GM21423 (cell line): ENCODE data around the gene TSTD2.

ENCODE experiments used
- ATAC-seq: cut with Tn5 transposase; IDR thresholded peaks from one replicate; pipeline ENCODE4 v1.9.1; 2021; ENCODE audit warnings: mild to moderate bottlenecking, moderate library complexity; ENCODE audit not compliant: unreplicated experiment

The TSTD2 gene

GRCh38 chr9:97565262-97565661 lies 67.9 kb downstream of the TSTD2 start:
- no peak for ATAC-seq

DNA sequence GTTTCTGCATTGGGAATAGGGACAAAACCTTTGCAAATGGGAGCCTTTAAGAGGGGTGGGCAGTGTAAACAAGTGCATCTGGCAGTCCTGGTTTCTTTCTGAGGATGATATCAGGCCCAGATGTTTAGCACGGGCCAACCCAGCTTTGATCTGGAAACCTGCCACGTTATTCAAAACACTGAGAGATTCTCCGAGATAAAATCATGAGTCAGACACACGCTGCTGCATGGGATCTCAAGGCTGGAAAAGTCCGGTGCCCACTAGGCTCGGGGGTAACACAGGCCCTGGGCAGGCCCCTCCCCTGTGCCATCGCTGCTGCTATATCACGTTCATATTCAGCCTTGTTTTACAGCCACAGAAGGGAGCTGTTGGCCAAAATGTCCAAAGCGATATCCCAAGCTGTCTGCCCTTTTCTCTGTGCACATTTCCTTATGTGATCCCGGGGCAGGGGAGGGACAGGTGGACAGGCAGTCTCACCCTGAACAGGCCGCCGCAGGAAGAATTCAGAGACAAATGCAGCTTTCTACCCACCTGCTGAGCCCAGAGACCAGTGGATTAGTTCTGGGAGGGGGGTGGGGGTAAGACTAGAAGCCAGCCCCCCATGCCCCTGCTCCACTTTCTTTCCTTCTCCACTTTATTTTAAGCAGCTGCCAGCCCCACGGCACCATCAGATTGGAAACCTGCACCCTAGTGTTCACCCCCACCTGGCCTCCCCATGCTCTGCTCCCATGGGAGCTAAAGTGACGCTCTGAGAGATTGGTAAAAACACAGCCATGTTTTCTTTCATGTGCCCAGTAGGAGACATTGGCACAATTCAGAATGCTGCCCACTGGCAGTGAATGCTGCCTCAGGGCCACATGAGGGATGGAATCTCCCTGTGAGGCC lies 68.6 kb downstream of the TSTD2 start:
- ATAC-seq: no peak

DNA sequence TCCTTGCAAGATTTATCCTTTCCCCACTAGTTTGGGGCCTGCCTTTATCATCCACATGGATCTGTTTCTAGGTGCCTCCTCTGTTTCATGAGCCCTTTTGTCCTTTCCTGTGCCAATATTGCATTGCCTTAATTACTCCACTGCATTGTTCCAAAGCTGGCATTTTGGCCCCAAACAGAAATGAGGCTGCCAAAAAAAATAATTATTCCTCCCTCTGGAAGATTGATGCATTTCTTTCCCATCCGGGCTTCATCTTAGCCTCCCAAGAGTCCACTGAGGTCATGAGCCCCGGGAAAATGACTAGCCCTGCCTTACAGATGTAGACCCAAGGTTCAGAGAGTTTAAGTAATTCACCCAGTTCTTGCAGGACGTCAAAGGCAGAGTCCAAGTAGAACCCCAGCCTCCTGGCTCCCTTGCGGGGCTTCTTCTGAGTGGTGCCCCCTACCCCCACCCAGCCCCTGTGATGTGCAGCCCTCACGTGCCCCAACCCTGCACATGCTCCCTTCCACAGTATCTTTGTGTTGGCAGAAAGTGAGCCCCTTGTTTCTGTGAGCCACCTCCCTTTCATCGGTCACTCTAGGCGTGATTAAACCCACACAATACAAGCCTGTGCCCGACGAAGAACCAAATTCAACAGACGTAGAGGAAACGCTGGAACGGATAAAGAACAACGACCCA lies 69.6 kb downstream of the TSTD2 start:
- no peak for ATAC-seq

DNA sequence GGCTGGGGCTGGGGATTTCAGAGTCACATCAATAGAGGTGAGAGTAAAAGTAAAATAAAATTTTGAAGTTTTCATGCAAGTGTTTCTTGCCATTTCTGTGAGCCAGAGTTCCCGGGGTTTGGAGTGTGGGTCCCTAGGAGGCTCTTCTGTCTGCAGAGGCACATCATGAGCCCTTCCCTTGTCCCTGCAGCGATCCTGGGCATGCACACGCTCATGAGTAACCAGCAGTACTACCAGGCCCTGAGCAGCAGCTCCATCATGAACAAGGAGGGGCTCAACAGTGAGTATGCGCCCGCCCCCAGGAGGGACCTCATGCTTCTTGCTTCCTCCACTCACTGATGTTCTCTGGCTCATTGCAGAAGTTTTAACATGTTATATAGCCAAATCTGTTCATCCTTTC lies 70.6 kb downstream of the TSTD2 start:
- ATAC-seq: no peak

GRCh38 chr9:97561501-97561900 lies 71.7 kb downstream of the TSTD2 start:
- ATAC-seq: no peak

GRCh38 chr9:97560851-97561250 lies 72.3 kb downstream of the TSTD2 start:
- ATAC-seq: no peak

- ATAC-seq: no peak
Measured at GRCh38 chr9:97560154-97560553, 73.0 kb downstream of the TSTD2 start.

DNA sequence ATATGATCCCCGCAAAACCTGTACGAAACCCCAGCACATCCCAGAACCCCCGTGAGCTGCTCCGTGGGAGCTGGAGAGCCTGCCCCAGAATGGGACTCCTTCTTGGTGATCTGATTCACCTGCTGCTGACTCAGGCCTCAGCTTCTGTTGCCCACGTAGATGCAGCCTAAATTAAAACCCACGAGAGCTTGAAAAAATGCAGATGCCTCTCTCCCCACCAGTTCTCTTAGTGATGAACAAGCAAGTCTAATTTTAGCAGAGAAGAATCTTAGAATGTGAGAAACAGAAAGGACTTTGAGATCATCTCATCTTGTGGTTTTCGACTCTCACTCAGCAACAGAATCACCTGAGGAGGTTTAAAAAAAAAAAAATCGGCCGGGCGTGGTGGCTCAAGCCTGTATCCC lies 74.1 kb downstream of the TSTD2 start:
- ATAC-seq: no peak

DNA sequence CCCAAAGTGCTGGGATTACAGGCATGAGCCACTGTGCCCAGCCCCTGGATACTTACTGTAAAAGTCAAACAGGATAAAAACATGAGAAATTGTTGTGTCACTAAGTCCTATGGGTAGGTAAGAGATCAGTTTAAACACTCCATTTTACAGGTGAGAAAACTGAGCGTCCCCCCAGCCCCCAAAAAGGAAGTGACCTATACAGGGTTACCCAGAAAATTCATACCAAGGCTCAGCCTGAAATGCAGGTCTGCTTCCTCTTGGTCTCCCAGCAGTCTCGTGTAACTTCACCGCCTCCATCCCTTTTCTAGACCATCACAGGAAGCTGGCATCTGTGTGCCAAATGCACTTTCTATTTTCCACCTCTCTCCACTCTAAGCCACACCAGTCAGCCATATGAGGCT lies 74.5 kb downstream of the TSTD2 start:
- ATAC-seq: no peak

GRCh38 chr9:97557606-97558095 lies 75.5 kb downstream of the TSTD2 start:
- no peak for ATAC-seq

GRCh38 chr9:97556721-97557605 lies 76.2 kb downstream of the TSTD2 start:
- ATAC-seq: no peak

GRCh38 chr9:97556036-97556720 lies 77.0 kb downstream of the TSTD2 start:
- no peak for ATAC-seq

- ATAC-seq: no peak
Measured at GRCh38 chr9:97555164-97555563, 78.0 kb downstream of the TSTD2 start.

DNA sequence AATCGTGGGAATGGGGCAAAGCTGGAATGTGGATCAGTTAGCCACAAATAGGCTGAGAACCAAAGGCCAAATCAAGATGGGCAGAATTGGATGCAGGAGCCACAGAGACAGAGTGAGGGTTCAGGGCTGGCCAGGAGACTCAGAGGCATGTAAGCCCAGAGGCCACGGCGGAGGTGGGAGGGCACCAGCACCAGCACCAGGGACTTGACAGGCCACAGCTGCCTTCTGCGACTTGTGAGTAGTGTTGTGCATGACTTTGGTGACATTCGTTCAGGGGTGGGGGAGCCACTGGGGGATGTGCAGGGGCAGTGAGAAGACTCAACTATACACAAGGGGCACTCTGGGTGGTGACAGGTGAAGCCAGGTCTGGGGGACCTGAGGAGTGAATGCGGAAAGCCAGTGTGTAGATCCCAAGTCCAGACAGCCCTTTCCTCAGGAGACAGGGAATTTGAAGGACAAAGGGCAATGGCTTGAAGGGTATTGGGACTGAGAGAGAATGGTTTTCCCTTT lies 78.5 kb downstream of the TSTD2 start:
- no peak for ATAC-seq

GRCh38 chr9:97553841-97554240 lies 79.3 kb downstream of the TSTD2 start:
- ATAC-seq: no peak

DNA sequence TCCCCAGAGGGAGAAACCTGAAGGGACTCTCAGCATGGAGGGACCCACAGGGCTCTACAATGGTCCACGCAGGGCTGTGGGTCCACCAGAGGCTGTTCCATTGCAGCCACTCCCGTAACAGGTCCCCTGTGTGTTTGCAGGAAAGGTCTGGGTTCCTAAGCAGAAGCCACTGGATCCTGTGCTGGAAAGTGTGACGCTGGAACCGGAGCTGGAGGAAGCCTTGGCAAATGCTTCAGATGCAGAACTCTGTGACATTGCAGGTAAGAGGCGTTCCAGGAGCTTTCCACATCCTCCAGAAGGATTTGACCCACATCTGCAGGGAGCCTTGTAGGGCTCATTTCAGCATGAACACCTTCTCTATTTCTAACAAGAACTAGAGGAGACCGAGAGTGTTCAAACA lies 80.0 kb downstream of the TSTD2 start:
- ATAC-seq: no peak

GRCh38 chr9:97551308-97551707 lies 81.9 kb downstream of the TSTD2 start:
- no peak for ATAC-seq

- ATAC-seq: no peak
Measured at GRCh38 chr9:97550386-97550785, 82.8 kb downstream of the TSTD2 start.
